Glomerular endothelial cell (primary cell): ENCODE data around the gene HMGCS2. TPM values are rescaled to one million over a fixed set of nuclear protein-coding genes. Genes with fewer than 3 reads are reported as not detected.
"Not testable (repeated sequence)": the region's sequence is repeated elsewhere in the genome, so short reads cannot be mapped to it uniquely, and the experiment has no call there.

Source experiments
- DNase-seq: peaks from one replicate; pipeline ENCODE4 v3.0.0-alpha.2; 2011; ENCODE audit warnings: low read depth, low spot score; ENCODE audit errors: extremely low read depth
- total RNA-seq: library from RNA; depleted of rRNA; stranded (reverse); fragments of >200 nt; gene quantifications from 2 replicates; pipeline ENCODE4 v1.2.3, GENCODE V29; 2015

Gene HMGCS2
- total RNA-seq, 1 donor from 2014 or later, result not detected

DNA sequence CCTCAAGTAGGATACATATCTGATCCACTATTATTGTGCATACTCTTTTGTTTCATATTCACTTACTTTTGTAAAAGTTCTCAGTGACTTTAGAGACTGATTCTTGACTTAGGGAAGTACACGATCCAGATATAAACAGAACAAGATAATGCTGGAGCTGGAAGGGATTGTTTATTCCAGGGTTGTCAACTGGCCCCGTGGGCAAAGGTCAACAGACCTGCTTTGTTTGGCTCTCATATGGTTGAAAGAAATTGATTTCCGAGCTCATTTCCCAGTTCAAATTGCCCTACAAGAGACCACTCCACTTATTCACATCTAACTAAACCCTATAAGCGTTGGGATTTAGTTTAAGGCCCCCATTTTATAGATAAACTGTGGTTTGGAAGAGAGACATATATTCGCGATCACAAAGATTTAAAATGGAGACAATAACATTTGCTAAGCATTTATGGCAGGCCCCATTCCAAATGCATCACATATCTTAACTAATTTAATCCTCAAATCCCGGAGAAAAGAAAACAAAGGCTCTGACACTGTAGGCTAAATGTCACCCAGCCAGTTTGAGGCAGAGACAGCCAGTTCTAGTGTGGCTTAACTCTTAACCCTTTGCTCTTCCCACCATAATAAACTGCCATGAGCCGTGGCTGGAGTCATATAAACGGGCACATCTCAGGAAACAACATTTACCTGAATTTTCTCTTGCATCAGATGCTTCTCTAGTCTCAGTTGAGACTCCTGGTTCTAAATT lies 21.9 kb upstream of the HMGCS2 start:
- DNase-seq, result no peak

- DNase-seq, result no peak
Observed at GRCh38 chr1:119787776-119788175, 19.1 kb upstream of the HMGCS2 start.

- not testable (repeated sequence) for DNase-seq
Observed at GRCh38 chr1:119786473-119787050, 17.9 kb upstream of the HMGCS2 start.

DNA sequence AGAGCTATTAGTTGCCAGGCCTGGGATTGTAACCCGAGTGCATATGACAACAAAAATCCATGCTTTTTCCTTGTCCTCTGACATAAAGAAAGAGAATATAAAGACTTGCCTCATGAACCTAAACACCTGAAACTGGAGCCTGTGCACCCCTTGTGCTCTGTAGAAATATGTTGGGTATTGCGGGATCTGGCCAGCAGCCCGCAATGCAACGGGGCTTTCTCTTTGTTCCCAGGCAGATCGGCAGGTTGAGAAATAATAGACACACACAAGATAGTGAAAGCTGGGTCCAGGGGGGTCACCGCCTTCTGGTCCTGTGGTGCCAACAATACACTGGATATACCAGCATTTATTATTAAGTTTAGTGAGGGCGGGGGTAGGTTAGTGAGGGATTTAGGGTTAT lies 17.3 kb upstream of the HMGCS2 start:
- not testable (repeated sequence) for DNase-seq

- DNase-seq, result no peak
Observed at GRCh38 chr1:119784191-119784781, 15.6 kb upstream of the HMGCS2 start.

DNA sequence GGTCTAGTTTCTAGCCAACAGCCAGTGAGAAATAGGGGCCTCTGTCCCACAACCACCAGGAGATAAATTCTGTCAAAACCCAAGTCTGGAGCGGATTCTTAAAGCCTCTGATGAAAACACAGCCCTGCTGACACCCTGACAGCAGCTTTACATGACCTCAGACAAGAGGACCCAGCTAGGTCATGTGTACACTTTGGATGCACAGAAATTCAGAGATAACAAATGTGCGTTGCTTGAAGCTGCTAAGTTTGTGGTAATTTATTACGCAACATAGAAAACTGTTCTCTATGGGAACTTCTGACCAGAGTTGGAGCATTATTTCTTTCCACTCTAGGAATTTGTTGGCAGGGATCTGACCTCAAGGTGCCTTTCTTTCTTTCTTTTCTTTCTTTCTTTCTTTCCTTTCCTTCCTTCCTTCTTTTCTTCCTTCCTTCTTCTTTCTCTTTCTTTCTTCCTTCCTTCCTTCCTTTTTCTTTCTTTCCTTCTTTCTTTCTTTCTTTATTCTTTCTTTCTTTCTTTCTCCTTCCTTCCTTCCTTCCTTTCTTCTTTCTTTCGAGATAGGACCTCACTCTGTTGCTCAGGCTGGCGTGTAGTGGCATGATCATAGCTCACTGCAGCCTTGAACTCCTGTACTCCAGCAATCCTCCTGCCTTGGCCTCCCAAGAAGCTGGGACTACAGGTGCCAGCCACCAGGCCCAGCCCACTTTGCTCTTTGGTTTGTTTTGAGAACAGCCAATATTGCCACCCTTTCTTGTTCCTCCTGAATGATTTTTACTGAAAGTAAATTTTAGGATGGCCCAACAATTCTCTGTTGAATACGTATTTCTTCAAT lies 14.9 kb upstream of the HMGCS2 start:
- DNase-seq, result no peak

- DNase-seq, result no peak
Observed at GRCh38 chr1:119782631-119783325, 14.1 kb upstream of the HMGCS2 start.

GRCh38 chr1:119781434-119782210 lies 12.9 kb upstream of the HMGCS2 start:
- DNase-seq, result no peak

DNA sequence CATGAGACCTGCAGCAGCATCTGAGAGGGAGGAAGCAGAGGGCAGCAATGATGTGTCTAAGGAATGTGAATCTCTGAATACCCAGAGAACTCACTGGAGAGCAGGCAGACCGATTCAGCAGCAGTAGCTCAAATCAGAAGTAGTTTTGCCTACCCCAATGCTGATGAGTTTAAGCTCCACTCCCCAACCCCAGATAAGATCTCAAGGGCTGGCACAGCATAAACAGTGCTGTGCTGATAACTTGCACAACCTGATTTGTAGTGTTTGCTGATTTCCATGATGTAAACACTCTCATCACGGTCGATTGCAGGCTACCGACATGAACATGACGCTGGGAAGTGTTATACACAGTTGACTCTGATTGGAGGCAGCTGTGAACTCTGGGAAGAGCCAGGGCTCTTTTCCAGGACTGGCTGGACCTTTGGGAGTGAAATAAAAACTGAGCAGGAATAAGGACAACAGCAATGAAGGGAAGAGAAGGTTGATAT lies 11.2 kb upstream of the HMGCS2 start:
- no peak for DNase-seq

GRCh38 chr1:119778886-119779560 lies 10.3 kb upstream of the HMGCS2 start:
- DNase-seq, result no peak

- no peak for DNase-seq
Observed at GRCh38 chr1:119778359-119778758, 9.7 kb upstream of the HMGCS2 start.

DNA sequence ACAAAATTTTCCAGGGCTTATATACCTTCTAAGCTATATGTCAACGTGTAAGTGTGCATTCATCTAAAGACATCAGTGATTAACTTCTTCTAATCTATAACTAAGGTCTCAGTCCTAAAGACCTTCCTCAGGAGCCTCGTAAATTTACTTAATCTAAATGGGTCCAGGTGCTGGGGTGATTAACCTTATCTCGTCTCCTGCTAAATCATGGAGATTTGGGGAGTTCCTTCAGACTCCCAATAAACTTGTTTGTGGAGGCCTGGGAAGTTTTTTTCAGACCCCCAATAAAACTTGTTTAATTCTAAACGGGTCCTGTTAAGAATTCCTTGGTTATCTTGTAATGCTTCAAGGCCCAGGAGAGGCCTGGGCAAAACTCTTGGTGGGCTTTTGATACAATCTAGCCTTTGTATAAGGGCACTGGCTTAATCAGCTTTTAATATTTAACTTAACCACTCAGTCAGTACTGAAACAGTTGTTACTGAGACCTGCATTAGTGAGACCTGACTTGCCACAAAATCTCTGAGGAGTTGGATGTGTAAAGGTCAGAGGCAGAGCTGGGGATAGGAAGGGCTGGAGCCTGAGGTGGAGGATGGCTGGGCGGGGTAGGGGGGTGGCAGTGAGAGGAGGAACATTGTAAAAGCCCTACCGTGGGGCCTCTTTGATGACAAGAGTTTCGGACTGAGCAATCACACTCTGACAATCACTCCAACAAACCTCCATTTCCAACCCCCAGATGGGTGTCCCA lies 6.2 kb upstream of the HMGCS2 start:
- DNase-seq, result no peak

GRCh38 chr1:119773711-119774241 lies 5.1 kb upstream of the HMGCS2 start:
- no peak for DNase-seq

DNA sequence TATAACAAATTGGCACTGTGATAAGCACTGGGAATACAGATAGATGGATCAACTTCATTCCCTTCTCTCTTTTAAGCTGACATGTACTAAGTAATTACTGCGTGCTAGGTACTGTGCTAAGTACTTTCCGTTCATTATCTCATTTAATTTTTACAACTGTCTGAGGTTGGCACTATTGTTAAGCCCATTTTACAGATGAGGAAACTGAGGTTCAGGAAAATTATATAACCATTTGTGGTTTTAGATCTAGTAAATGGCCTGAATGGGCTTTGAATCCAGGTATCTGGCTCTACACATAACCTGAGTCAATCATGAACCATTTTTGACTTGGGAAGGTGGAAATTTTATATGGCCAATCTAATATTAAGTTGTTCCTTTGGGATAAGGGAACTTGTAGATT lies 3.6 kb upstream of the HMGCS2 start:
- DNase-seq, result no peak

- DNase-seq, result no peak
Observed at GRCh38 chr1:119771770-119772169, 3.1 kb upstream of the HMGCS2 start.

DNA sequence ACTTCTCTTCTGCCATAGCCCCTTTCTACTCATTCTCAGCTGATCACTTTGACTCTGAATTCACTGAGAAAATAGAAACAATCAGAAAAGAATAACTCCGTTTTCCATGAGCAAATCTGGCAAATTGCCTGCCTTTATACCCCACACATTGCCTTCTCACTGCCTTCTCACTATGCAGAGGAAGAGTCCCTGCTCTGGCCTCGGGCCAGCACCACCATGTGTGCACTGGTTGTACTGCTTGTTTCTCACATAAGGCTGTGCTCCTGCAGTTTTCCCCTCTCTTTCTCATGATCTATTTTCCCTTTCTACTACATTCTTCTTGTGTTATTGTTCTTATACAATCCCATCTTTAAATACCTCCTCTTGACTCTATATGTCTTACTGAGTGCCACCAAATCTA lies 2.3 kb upstream of the HMGCS2 start:
- no peak for DNase-seq

DNA sequence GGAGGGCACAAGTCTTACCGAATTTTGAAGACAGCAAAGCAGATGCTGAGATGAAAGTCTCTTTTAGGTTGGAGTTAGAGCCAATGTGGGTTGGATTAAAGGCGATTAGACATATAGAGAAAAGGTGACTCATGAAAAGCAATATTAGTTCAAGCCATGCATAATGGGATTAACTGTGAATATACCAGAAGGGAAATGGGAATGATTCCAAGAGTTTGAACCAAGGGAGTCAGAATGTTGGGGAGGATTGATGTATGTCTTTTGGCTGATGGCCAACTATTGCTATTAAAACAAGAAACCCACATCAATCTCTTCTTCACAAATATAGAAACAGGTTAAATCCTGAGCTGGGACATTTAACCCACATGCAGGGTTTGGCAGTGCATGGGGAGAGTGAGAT lies 1.2 kb downstream of the HMGCS2 start:
- DNase-seq, result no peak

- no peak for DNase-seq
Observed at GRCh38 chr1:119766374-119766794, 2.3 kb downstream of the HMGCS2 start.
